ENCODE measurements around the gene PRAMEF2.
"Not testable (repeated sequence)": the region's sequence is repeated elsewhere in the genome, so short reads cannot be mapped to it uniquely, and the experiment has no call there.

Gene PRAMEF2

GRCh38 chr1:12886101-12886500 is 29.2 kb downstream of the PRAMEF2 start, which contains the start of gene PRAMEF4:
TSS of gene PRAMEF4 (minus strand) at chr1:12886201. CDS start at chr1:12883394, 2,807 bp downstream.
- not testable (repeated sequence) for DNase-seq (ENCODE audit: low read depth); H3K4me3 ChIP-seq (ENCODE audit: low read depth, low read length)

GRCh38 chr1:12898170-12898569 is 41.3 kb downstream of the PRAMEF2 start, which contains the start of gene PRAMEF10:
TSS of gene PRAMEF10 (minus strand) at chr1:12898270. CDS start at chr1:12895847, 2,423 bp downstream.
- H3K4me3 ChIP-seq (ENCODE audit: low read depth, low read length); DNase-seq (ENCODE audit: low read depth): not testable (repeated sequence)

- not testable (repeated sequence) for DNase-seq (ENCODE audit: low read depth); H3K4me3 ChIP-seq (ENCODE audit: low read depth, low read length)
Observed at GRCh38 chr1:12899186-12899585, 42.3 kb downstream of the PRAMEF2 start.

GRCh38 chr1:12903793-12904572 is 47.1 kb downstream of the PRAMEF2 start:
- H3K4me3 ChIP-seq (ENCODE audit: low read depth, low read length); DNase-seq (ENCODE audit: low read depth): not testable (repeated sequence)
